Activated gamma-delta T cell (primary cell): Measurements from ENCODE around the gene AP1G1.
"Not testable (repeated sequence)": the region's sequence is repeated elsewhere in the genome, so short reads cannot be mapped to it uniquely, and the experiment has no call there.

Experiments used
- DNase-seq: peaks from one replicate; lab custom pipeline; 2025; lab: John Stamatoyannopoulos, UW

Gene AP1G1

GRCh38 chr16:71807905-71808592, 585 bp downstream of the AP1G1 start:
- no peak for DNase-seq

- DNase-seq: no peak
Measured at GRCh38 chr16:71803305-71803690, 5.3 kb downstream of the AP1G1 start.

GRCh38 chr16:71796501-71797097, 12.0 kb downstream of the AP1G1 start:
- DNase-seq: no peak

GRCh38 chr16:71794943-71795342, 13.7 kb downstream of the AP1G1 start:
- DNase-seq: no peak

GRCh38 chr16:71794018-71794417, 14.6 kb downstream of the AP1G1 start:
- DNase-seq: no peak

GRCh38 chr16:71792176-71792575, 16.5 kb downstream of the AP1G1 start:
- no peak for DNase-seq

GRCh38 chr16:71790329-71790728, 18.3 kb downstream of the AP1G1 start:
- not testable (repeated sequence) for DNase-seq

GRCh38 chr16:71789136-71789535, 19.5 kb downstream of the AP1G1 start:
- DNase-seq: no peak

- no peak for DNase-seq
Measured at GRCh38 chr16:71788578-71788977, 20.1 kb downstream of the AP1G1 start.

GRCh38 chr16:71785143-71785542, 23.5 kb downstream of the AP1G1 start:
- not testable (repeated sequence) for DNase-seq

GRCh38 chr16:71784093-71784492, 24.5 kb downstream of the AP1G1 start:
- no peak for DNase-seq

- DNase-seq: no peak
Measured at GRCh38 chr16:71781741-71782140, 26.9 kb downstream of the AP1G1 start.

GRCh38 chr16:71780521-71781089, 28.0 kb downstream of the AP1G1 start:
- DNase-seq: no peak

- no peak for DNase-seq
Measured at GRCh38 chr16:71778780-71779179, 29.9 kb downstream of the AP1G1 start.

GRCh38 chr16:71777329-71777728, 31.3 kb downstream of the AP1G1 start:
- no peak for DNase-seq

- DNase-seq: no peak
Measured at GRCh38 chr16:71775949-71776348, 32.7 kb downstream of the AP1G1 start.

GRCh38 chr16:71771571-71771970, 37.1 kb downstream of the AP1G1 start:
- no peak for DNase-seq

GRCh38 chr16:71769222-71769621, 39.4 kb downstream of the AP1G1 start:
- DNase-seq: no peak

GRCh38 chr16:71767060-71767900, 41.4 kb downstream of the AP1G1 start:
- DNase-seq: no peak

GRCh38 chr16:71762186-71762585, 46.4 kb downstream of the AP1G1 start:
- no peak for DNase-seq

- DNase-seq: no peak
Measured at GRCh38 chr16:71761097-71761496, 47.5 kb downstream of the AP1G1 start.

- no peak for DNase-seq
Measured at GRCh38 chr16:71758293-71758760, 50.3 kb downstream of the AP1G1 start.
